HG03045 (cell line): ENCODE measurements around the gene TAF4.

Experiments
- ATAC-seq: cut with Tn5 transposase; IDR thresholded peaks from one replicate; pipeline ENCODE4 v1.9.1; 2021; ENCODE audit warnings: mild to moderate bottlenecking, moderate library complexity; ENCODE audit not compliant: unreplicated experiment

Gene TAF4

DNA sequence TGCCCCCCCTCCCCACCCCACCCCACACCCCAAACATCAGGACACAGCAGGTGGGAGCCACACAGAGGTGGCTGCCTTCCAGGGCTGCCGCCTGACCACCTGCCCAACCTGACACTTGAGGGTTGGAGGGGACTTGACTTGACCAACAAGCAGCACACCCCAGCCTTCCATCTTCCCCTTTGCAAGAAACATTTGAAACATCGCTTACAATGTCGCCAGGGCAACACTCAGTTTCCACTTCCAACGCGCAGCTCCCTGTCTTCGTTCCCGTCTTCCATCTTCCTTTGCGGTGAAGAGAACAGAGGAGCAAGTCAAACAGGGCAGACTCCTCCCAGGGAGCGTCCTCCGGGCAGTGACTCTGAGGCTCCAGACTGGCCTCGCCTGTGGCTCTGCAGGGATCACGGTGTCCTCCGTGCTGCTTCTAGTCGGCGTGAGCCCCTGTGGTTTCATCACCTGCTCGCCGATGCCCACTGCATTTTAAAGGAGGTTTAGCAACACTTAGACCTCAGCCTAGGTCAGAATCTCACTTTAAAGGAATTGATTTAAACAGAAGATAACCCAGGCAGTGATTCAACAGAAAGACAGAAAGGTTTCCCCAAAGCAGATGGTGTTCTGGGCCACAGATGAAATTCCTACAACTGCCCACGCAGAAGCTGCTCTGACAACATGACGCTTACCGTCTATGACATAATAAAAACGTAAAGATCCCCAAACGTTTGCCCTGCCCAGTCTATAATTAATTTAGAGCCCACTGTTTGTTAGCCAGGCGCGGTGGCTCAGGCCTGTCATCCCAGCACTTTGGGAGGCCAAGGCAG lies 130.8 kb downstream of the TAF4 start:
- ATAC-seq = no peak

GRCh38 chr20:61933951-61934715 lies 131.5 kb downstream of the TAF4 start:
- ATAC-seq = no peak

GRCh38 chr20:61933481-61933950 lies 132.2 kb downstream of the TAF4 start:
- ATAC-seq = no peak

DNA sequence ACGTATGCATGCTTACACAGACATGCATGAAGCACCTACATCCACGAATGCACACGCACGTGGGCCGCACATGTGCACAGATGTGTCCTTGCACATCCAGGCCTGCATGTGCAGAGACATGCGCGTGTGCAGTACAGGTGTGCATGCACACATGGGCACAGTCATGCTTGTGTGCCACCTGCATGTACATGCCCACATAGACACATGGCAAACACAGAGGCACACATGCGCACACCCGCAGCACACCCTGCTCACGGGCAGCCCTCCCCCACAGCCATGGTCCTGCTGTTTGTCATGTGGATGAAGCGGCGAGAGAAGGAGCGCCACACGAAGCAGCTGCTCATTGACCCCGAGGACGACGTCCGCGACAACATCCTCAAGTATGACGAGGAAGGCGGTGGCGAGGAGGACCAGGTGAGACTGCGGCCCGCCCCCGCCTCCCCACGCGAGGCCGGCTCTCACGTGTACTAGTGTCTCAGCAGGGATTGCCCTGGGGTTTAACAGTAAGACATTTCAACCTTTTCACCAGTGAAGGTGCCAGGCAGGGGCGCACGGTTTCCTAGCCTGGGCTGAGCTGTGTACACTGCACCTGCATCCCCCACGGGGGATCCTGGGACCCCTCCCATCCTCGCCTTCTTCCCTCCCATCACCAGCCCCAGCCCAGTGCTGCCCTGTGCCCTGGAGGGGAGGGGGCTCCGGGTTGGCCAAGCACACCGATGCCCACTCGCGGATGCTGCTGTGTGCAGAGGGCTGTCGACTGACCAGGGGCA lies 132.8 kb downstream of the TAF4 start:
- no peak for ATAC-seq

DNA sequence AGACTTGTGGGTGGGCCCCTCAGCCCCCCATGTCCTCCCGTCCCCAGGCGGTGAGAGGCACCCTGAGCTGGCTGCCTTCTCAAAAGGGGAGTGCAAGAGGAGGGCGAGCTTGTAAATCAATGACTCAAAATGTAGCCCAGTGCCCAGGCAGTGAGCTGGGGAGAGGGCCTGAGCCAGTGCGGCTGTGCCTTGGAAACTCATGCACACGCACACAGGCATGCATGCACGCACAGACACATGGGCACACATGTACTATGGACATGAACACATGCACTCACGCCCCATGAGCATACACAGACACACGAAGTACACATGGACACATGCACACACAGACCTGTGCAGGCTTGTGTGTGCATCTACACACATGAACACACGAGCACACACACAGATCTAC lies 133.5 kb downstream of the TAF4 start:
- ATAC-seq = no peak

DNA sequence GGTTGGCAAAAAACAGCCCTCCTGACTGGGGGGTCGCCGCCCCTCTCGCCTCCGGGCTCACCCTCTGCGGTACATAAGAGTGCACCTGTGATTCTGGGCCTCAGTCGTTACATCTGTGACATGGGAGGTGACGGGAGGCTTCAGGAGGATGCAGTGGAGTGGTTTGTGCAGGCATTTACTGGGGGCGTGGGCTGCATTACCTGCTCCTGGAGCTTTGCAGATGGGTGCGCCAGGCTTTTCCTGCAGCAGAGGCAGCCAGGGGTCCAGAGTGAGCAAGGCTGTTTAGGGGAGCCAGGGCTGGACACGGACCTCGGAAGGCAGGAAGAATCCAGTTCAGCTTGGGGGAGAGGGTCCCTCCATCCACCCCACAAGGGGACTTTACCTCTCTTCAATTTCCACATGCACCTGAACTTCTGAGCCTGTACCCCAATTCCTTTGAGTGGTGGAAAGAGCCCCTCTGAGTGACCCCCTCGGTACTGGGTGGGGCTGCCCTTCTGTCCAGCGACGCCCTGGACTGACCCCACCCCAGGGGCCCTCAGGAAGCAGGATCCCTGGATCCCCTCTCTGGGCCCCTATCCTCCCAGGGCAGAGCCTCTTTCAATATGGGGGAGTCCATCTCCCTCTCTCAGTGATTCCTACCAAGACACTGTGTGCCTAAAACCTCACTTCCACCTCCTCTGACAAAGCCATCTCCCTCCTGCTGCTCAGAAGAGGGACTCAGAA lies 134.0 kb downstream of the TAF4 start:
- no peak for ATAC-seq

DNA sequence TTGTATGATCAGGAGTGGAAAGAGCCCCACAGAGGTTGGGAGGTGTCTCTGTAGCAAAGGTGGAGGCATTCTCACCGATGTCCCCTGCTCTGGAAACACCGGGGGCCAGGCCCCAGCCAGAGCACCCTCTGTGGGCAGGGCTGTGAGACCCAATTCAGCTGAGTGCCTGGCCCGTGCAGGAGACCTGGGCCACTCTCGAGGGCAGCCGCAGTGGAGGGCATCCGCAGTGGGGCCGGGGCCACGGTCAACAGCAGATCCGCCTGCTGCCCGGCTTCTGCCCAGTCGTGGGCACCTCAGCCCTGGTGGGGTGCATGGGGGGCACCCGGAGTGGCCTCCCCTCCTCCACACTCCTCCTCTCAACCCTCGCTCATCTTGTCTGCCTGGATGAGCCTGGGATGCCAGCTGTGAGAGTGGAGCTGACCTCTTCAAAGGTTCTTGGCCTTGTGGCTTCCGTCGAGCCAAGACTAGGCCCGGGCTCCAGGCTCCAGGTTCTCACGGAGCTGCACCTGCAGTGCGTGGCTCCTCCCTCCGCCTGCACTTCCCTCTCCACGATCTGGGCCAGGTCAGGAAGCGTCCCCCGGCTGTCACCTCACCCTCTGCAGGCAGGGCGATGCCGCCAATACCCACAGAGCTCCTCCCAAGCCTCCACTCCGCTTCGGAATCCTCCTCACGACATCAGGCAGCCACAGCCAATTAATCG lies 134.8 kb downstream of the TAF4 start:
- ATAC-seq = no peak

- no peak for ATAC-seq
Measured at GRCh38 chr20:61929971-61930666, 135.6 kb downstream of the TAF4 start.

- ATAC-seq = no peak
Measured at GRCh38 chr20:61929561-61929960, 136.1 kb downstream of the TAF4 start.

- ATAC-seq = no peak
Measured at GRCh38 chr20:61927826-61928541, 137.7 kb downstream of the TAF4 start.

DNA sequence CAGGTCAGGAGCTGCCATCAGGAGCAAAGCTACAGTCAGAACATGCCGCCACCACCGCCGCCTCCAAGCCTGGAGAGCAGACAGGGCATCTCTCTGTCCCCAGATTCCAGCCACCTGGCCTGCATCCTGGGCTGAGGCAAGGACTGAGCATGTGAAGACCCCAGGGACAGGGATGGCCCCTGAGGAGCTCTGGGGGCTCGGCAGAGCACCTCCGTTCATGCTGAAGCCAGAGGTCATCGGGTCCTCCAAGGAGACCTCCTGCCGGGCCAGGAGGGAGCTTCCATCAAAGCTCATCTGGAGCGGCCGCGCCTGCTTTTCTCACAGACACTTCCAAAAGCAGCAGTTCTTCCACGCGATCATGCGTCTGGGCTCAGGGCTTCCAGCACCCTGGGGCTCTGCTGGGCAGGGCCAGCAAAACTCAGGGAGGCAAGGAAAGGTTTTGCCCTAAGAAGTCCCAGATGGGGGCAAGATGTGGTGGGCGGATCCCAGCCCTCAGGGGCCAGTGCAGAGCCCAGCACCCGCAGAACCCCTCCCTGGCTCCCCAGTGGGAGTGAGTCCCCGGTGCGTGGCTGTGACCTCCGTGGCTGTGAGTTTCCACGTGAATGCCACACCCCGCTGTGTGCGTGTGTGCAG lies 138.4 kb downstream of the TAF4 start:
- ATAC-seq = no peak

- no peak for ATAC-seq
Measured at GRCh38 chr20:61926796-61927192, 138.9 kb downstream of the TAF4 start.

- no peak for ATAC-seq
Measured at GRCh38 chr20:61926253-61926613, 139.4 kb downstream of the TAF4 start.

- ATAC-seq = no peak
Measured at GRCh38 chr20:61925555-61926252, 140.0 kb downstream of the TAF4 start.

DNA sequence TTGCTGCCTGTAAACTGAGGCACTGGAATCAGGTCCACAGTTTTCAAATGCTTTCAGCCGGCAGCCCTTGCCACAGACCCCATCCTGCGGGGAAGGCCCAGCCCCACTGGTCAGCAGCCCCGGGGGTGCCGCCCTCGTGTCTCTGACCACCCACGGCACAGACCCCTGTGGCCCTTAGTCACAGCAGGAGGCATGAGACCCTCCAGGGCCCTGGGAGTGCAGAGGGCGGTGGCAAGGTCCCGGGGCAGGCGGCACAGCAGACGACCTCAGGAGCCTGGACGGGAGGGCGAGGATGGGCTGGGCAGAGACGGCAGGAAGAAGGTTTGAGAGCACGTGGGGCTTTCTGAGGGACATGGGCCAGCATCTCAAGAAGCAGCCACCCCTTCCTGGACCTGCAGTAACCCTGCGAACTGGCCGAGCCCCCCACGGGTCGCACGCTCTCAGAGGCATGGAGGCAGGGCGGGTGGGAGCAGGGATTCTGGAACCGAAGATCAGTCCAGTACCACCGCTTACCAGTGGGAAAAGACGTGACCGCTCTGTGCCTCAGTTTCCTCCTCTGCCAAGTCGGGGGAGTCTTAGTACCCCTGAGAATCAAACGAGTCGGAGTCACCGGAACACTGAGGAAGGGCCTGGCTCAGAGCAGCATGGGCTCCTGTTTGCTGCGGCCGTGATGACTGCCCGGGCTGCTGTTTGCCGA lies 140.7 kb downstream of the TAF4 start:
- ATAC-seq = no peak
